SU-DHL-6 (cell line): ENCODE measurements around the gene DRC3.

ENCODE experiments used
- H2AFZ ChIP-seq: fragments of 200-600 bp; sonication (generic); 2 replicates; pipeline ENCODE4 v1.6.1; 2014; ENCODE audit warnings: low read depth, mild to moderate bottlenecking, moderate library complexity, mixed read lengths, antibody characterized with exemption, low read length; ENCODE audit not compliant: severe bottlenecking
- H3F3A ChIP-seq: fragments of 200-600 bp; shearing (Covaris generic); 2 replicates; pipeline ENCODE4 v1.6.0; 2016; ENCODE audit warnings: antibody characterized with exemption, mild to moderate bottlenecking; ENCODE audit not compliant: insufficient read depth
- H3K27ac ChIP-seq: fragments of 200-600 bp; sonication (generic); 2 replicates; pipeline ENCODE4 v1.5.1; 2016; ENCODE audit warnings: low read depth, mild to moderate bottlenecking, low read length, moderate library complexity, mixed read lengths
- H3K27me3 ChIP-seq: fragments of 200-600 bp; sonication (generic), shearing (Covaris generic); 2 replicates; pipeline ENCODE4 v1.6.0; 2014; ENCODE audit warnings: mild to moderate bottlenecking, low read length
- H3K36me3 ChIP-seq: fragments of 200-600 bp; sonication (generic); 2 replicates; pipeline ENCODE4 v1.6.1; 2014; ENCODE audit warnings: mild to moderate bottlenecking, low read length, mixed read lengths
- H3K4me2 ChIP-seq: fragments of 300-600, 200-600 bp; shearing (Covaris generic), sonication (generic); 2 replicates; pipeline ENCODE4 v1.6.0; 2014; ENCODE audit warnings: low read length, low read depth, mild to moderate bottlenecking; ENCODE audit not compliant: poor library complexity, severe bottlenecking
- H3K4me3 ChIP-seq: fragments of 200-600 bp; sonication (generic); 2 replicates; pipeline ENCODE4 v1.5.1; 2014; ENCODE audit warnings: antibody characterized with exemption, low read length, mild to moderate bottlenecking, mixed read lengths; ENCODE audit not compliant: insufficient read depth, poor library complexity, severe bottlenecking
- H3K79me2 ChIP-seq: fragments of 200-600 bp; sonication (generic); 2 replicates; pipeline ENCODE4 v1.6.1; 2014; ENCODE audit warnings: mild to moderate bottlenecking, low read length, moderate library complexity; ENCODE audit not compliant: insufficient read depth
- H3K9ac ChIP-seq: fragments of 200-600 bp; sonication (generic); 2 replicates; pipeline ENCODE4 v1.7.0; 2014; ENCODE audit warnings: mild to moderate bottlenecking, low read length
- H3K9me2 ChIP-seq: fragments of 200-600 bp; sonication (generic); replicated peaks from 2 replicates; pipeline ENCODE4 v1.6.1; 2014; ENCODE audit warnings: low read length; ENCODE audit not compliant: insufficient read depth
- H3K9me3 ChIP-seq: fragments of 200-600 bp; sonication (generic); 2 replicates; pipeline ENCODE4 v1.6.1; 2014; ENCODE audit warnings: low read length, mixed read lengths; ENCODE audit not compliant: insufficient read depth
- H4K20me1 ChIP-seq: fragments of 200-600 bp; sonication (generic); 2 replicates; pipeline ENCODE4 v1.6.1; 2014; ENCODE audit warnings: low read depth, mild to moderate bottlenecking, antibody characterized with exemption, low read length, moderate library complexity, mixed read lengths
- EZH2phosphoT487 ChIP-seq: fragments of 200-600 bp; sonication (generic), shearing (Covaris generic); conservative IDR thresholded peaks from 2 replicates; pipeline ENCODE4 v1.6.1; 2018; ENCODE audit warnings: mild to moderate bottlenecking, antibody characterized with exemption, low read length, moderate library complexity, mixed read lengths
- TF ChIP-seq, protein P1 (sequence below): fragments of 200-600 bp; sonication (generic); IDR thresholded peaks from one replicate; pipeline ENCODE4 v1.5.1; 2017; ENCODE audit warnings: antibody characterized with exemption, mild to moderate bottlenecking, low read length, moderate library complexity; ENCODE audit not compliant: insufficient read depth, poor library complexity, severe bottlenecking

The DRC3 gene

DNA sequence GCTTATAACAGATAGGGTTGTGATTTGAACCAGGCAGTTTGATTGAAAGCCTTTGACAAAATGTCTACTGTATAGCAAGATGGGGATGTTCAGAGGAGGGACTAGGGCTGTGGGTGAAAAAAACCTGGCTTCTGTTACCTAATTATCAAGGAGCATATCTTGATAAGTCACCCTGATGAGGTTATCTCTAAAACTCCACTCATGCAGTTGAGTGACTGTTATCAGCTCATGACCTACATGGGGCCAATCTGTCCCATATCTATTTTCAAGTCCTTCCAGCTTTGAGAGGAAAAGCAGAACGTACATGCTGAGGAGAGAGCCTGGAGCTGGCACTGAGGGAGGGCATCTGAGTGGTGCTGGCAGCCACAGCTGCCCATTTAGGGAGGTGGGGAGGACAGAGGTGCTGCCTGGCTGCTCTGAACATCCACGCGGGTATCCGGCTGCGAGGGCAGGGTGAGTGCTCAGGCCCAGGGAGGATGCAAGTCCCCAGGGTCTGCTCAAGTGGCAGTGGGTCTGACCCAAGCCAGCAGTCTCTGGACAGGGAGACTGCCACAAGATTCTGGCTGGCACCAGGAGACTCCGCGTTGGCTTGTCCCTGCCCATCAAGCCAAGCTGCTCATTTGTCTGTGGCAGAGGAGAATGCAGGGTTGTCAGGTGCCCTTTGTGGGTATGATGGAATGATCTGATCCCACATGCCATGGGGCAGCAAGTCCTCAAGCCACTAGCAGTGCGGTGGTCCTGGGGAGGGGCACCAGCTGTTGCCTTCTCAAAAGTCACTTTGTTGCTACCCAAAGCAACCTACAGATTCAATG lies 37.2 kb downstream of the DRC3 start:
- Histone ChIP-seq H3K36me3 (no peaks in the 10 kb centered on the region), H3K9ac (no peak overlapping the region), H2AFZ (no peak overlapping the region), H3K79me2 (no peaks in the 10 kb centered on the region), H3K4me2 (no peak overlapping the region), H3K4me3 (no peak overlapping the region), H3F3A (no peaks in the 10 kb centered on the region), H4K20me1 (no peaks in the 10 kb centered on the region), H3K9me3 (no peaks in the 10 kb centered on the region), H3K9me2 (no peaks in the 10 kb centered on the region), H3K27me3 (no peaks in the 10 kb centered on the region), H3K27ac (no peak overlapping the region)
- TF ChIP-seq EZH2phosphoT487: no peak
- TF ChIP-seq, protein P1, sequence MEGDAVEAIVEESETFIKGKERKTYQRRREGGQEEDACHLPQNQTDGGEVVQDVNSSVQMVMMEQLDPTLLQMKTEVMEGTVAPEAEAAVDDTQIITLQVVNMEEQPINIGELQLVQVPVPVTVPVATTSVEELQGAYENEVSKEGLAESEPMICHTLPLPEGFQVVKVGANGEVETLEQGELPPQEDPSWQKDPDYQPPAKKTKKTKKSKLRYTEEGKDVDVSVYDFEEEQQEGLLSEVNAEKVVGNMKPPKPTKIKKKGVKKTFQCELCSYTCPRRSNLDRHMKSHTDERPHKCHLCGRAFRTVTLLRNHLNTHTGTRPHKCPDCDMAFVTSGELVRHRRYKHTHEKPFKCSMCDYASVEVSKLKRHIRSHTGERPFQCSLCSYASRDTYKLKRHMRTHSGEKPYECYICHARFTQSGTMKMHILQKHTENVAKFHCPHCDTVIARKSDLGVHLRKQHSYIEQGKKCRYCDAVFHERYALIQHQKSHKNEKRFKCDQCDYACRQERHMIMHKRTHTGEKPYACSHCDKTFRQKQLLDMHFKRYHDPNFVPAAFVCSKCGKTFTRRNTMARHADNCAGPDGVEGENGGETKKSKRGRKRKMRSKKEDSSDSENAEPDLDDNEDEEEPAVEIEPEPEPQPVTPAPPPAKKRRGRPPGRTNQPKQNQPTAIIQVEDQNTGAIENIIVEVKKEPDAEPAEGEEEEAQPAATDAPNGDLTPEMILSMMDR: no peak

DNA sequence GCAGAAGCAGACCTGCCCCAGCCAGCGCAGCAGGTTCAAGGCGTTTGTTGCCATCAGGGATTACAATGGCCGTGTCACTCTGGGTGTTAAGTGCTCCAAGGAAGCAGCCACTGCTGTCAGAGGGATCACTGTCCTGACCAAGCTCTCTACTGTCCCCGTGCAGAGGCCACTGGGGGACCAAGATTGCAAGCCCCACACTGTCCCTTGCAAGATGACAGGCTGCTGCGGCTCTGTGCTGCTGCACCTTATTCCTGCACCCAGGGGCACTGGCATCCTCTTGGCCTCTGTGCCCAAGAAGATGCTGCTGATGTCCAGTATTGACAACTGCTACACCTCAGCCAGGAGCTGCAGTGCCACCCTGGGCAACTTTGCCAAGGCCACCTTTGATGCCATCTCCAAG lies 38.6 kb downstream of the DRC3 start:
- no peak overlapping the region for H2AFZ ChIP-seq
- TF ChIP-seq EZH2phosphoT487: no peak
- TF ChIP-seq, protein P1: no peak
- no peak overlapping the region for H3K27ac ChIP-seq

DNA sequence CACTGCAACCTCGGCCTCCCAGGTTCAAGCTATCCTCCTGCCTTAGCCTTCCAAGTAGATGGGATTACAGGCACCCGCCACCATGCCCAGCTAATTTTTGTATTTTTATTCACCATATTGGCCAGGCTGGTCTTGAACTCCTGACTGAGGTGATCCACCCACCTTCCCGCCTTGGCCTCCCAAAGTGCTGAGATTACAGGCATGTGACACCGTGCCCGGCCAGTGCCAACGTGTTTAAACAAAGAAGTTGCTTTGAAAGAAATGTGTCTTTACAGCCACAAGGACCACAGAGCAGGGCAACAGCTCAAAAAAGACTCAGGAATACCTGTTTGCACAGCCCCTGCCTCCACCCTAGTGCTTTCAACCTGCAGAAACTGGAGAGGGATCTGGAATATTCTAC lies 41.3 kb downstream of the DRC3 start:
- Histone ChIP-seq H3K4me3 (no peak overlapping the region), H3F3A (no peaks in the 10 kb centered on the region), H2AFZ (no peak overlapping the region), H3K9me3 (no peaks in the 10 kb centered on the region), H3K9me2 (no peaks in the 10 kb centered on the region), H3K36me3 (no peaks in the 10 kb centered on the region), H4K20me1 (no peaks in the 10 kb centered on the region), H3K4me2 (no peak overlapping the region), H3K27ac (no peak overlapping the region), H3K79me2 (no peaks in the 10 kb centered on the region), H3K27me3 (no peaks in the 10 kb centered on the region), H3K9ac (no peak overlapping the region)
- TF ChIP-seq, protein P1: no peak
- no peak for TF ChIP-seq EZH2phosphoT487

More for the DNA sequence above, 38.6 kb downstream of the DRC3 start:
- Histone ChIP-seq H3K36me3 (no peaks in the 10 kb centered on the region), H4K20me1 (no peaks in the 10 kb centered on the region), H3K9me2 (no peaks in the 10 kb centered on the region), H3K4me2 (no peak overlapping the region), H3K4me3 (no peak overlapping the region), H3K9ac (no peak overlapping the region), H3K79me2 (no peaks in the 10 kb centered on the region), H3K9me3 (no peaks in the 10 kb centered on the region), H3K27me3 (no peaks in the 10 kb centered on the region), H3F3A (no peaks in the 10 kb centered on the region)
